GM12878 (cell line): ENCODE results near the gene RIT1. TPM values are rescaled to one million over a fixed set of nuclear protein-coding genes. Genes with fewer than 3 reads are reported as not detected.
A peak's percentile ranks its signal among the peaks of the same experiment; 100 is the strongest.

Experiments
- ATAC-seq: fragments of 200-7000 bp; cut with Tn5 transposase; 3 replicates; pipeline ENCODE4 v1.9.1; 2020; ENCODE audit warnings: mild to moderate bottlenecking, moderate library complexity
- BruUV-seq: library from RNA; stranded (reverse); fragments of 400-500 nt; replicated peaks from 2 replicates; lab custom pipeline; 2021; lab: Mats Ljungman, UMichigan
- CTCF ChIA-PET: fragments of 300-600 bp; sonication (Branson Sonifier 250); formaldehyde crosslinking; extraction: SDS; loops from one replicate; lab custom pipeline; 2021; ENCODE audit warnings: inconsistent platforms; lab: Yijun Ruan, JAX
- POLR2A ChIA-PET: fragments of 350-600 bp; formaldehyde crosslinking; extraction: SDS; loops from one replicate; lab custom pipeline; 2021; ENCODE audit warnings: inconsistent platforms; lab: Charles Lee
- RAD21 ChIA-PET: fragments of 300-600 bp; sonication (Branson Sonifier 250); formaldehyde crosslinking; loops from one replicate; lab custom pipeline; 2023; ENCODE audit warnings: antibody characterized with exemption; ENCODE audit not compliant: unreplicated experiment; lab: Charles Lee
- SMC1A ChIA-PET: fragments of 300-600 bp; sonication (Branson Sonifier 250); formaldehyde crosslinking; loops from one replicate; lab custom pipeline; 2023; ENCODE audit not compliant: unreplicated experiment, uncharacterized antibody; lab: Charles Lee
- DNase-seq: peaks from one replicate; pipeline ENCODE4 v3.0.0-alpha.2; 2011; ENCODE audit warnings: low read depth, low spot score
- FAIRE-seq: peaks from 3 replicates; lab custom pipeline; 2011; peaks lifted over from hg19 to GRCh38; lab: Jason Lieb, UNC
- H2AFZ ChIP-seq: 2 replicates; pipeline ENCODE4 v1.6.0; 2011; ENCODE audit warnings: low read depth, low read length, control low read depth; ENCODE audit not compliant: control insufficient read depth
- H3K27ac ChIP-seq: 2 replicates; pipeline ENCODE4 v1.5.1; 2011; ENCODE audit warnings: control low read depth; ENCODE audit not compliant: control insufficient read depth, insufficient read depth
- H3K27me3 ChIP-seq, 2 experiments: replicated peaks in 1 of 2; 2 replicates each; pipeline versions ENCODE4 v1.6.0 to v1.6.1; 2011; ENCODE audit warnings: low read length in 1 of 2; ENCODE audit not compliant: control insufficient read depth in 2 of 2, insufficient read depth in 2 of 2
- H3K36me3 ChIP-seq, 2 experiments: 2 replicates each; pipeline ENCODE4 v1.5.1; 2011; ENCODE audit warnings: low read length in 1 of 2; ENCODE audit not compliant: control insufficient read depth in 2 of 2, insufficient read depth in 2 of 2
- H3K4me1 ChIP-seq: 2 replicates; pipeline ENCODE4 v1.6.1; 2011; ENCODE audit warnings: mild to moderate bottlenecking, low read length, moderate library complexity, mixed read lengths; ENCODE audit not compliant: control insufficient read depth, insufficient read depth
- H3K4me2 ChIP-seq: 2 replicates; pipeline ENCODE4 v1.6.0; 2011; ENCODE audit warnings: control low read depth; ENCODE audit not compliant: control insufficient read depth, insufficient read depth
- H3K4me3 ChIP-seq: fragments of 200-600 bp; sonication (generic); 2 replicates; pipeline ENCODE4 v1.5.1; 2016
- H3K79me2 ChIP-seq: 2 replicates; pipeline ENCODE4 v1.6.0; 2011; ENCODE audit warnings: low read length; ENCODE audit not compliant: control insufficient read depth, insufficient read depth
- H3K9ac ChIP-seq: 2 replicates; pipeline ENCODE4 v1.8.0; 2011; ENCODE audit warnings: low read length, control low read depth, mixed read lengths; ENCODE audit not compliant: control insufficient read depth, insufficient read depth
- H3K9me3 ChIP-seq: replicated peaks from 3 replicates; pipeline ENCODE4 v1.5.1; 2011; ENCODE audit warnings: mild to moderate bottlenecking, low read length; ENCODE audit not compliant: control insufficient read depth, insufficient read depth
- H4K20me1 ChIP-seq: 2 replicates; pipeline ENCODE4 v1.6.0; 2011; ENCODE audit not compliant: control insufficient read depth, insufficient read depth
- ASH2L ChIP-seq: fragments of 300-600, 200-600 bp; sonication (generic); IDR thresholded peaks from 2 replicates; pipeline ENCODE4 v1.6.1; 2017; ENCODE audit warnings: low read depth, mild to moderate bottlenecking, borderline replicate concordance
- BCL11A ChIP-seq: IDR thresholded peaks from 2 replicates; pipeline ENCODE4 v1.6.1; 2011; ENCODE audit warnings: low read depth, low read length
- CREB1 ChIP-seq: IDR thresholded peaks from 2 replicates; pipeline ENCODE4 v1.6.1; 2012; ENCODE audit warnings: low read depth, mild to moderate bottlenecking, inconsistent platforms
- DPF2 ChIP-seq: fragments of 450-650 bp; IDR thresholded peaks from 2 replicates; pipeline ENCODE4 v1.6.1; 2017; ENCODE audit warnings: mild to moderate bottlenecking
- EED ChIP-seq: sonication (generic); IDR thresholded peaks from 2 replicates; pipeline ENCODE4 v1.6.1; 2016; ENCODE audit warnings: antibody characterized with exemption, low read depth
- ELK1 ChIP-seq: IDR thresholded peaks from 2 replicates; pipeline ENCODE4 v1.6.1; 2012; ENCODE audit warnings: low read depth, low read length, improper control_type of control experiment
- ESRRA ChIP-seq: IDR thresholded peaks from 2 replicates; pipeline ENCODE4 v1.6.1; 2012; ENCODE audit warnings: mild to moderate bottlenecking, low read length, improper control_type of control experiment
- EZH2 ChIP-seq: IDR thresholded peaks from 2 replicates; pipeline ENCODE4 v1.6.1; 2012; ENCODE audit warnings: low read depth, mild to moderate bottlenecking, control low read depth, inconsistent platforms, low read length, borderline replicate concordance; ENCODE audit not compliant: control insufficient read depth
- HDAC2 ChIP-seq: fragments of 200-600 bp; sonication (generic); IDR thresholded peaks from 2 replicates; pipeline ENCODE4 v1.6.1; 2017
- NR2C1 ChIP-seq: fragments of 450-650 bp; IDR thresholded peaks from 2 replicates; pipeline ENCODE4 v1.6.1; 2017; ENCODE audit warnings: antibody characterized with exemption, mild to moderate bottlenecking, moderate library complexity
- NR2F1 ChIP-seq: fragments of 450-650 bp; conservative IDR thresholded peaks from 2 replicates; pipeline ENCODE4 v1.6.1; 2017; ENCODE audit warnings: mild to moderate bottlenecking
- RAD21 ChIP-seq: IDR thresholded peaks from 2 replicates; pipeline ENCODE4 v1.6.1; 2011; ENCODE audit warnings: mild to moderate bottlenecking, low read depth, low read length, moderate library complexity; ENCODE audit not compliant: insufficient read depth
- RUNX3 ChIP-seq: IDR thresholded peaks from 2 replicates; pipeline ENCODE4 v1.6.1; 2012; ENCODE audit warnings: low read length, inconsistent platforms
- ZBTB11 ChIP-seq: fragments of 450-650 bp; formaldehyde crosslinking; IDR thresholded peaks from 2 replicates; pipeline ENCODE4 v1.5.0; 2022; ENCODE audit warnings: mild to moderate bottlenecking, missing genetic modification characterization
- WGBS: methylation state at CpG from one replicate; pipeline ENCODE4 v1.1.6; 2016; ENCODE audit warnings: low lambda C conversion rate; ENCODE audit not compliant: insufficient replicate concordance, insufficient coverage; ENCODE audit errors: missing lambda C conversion rate; 5-methylcytosine and 5-hydroxymethylcytosine counted together
- in situ Hi-C: fragments of 300-500 bp; cut with MboI; formaldehyde crosslinking; loops from 9 replicates; pipeline ENCODE4 v1.14.3; 2018; ENCODE audit warnings: mixed read lengths
- intact Hi-C: fragments of 100-400 bp; cut with micrococcal nuclease; formaldehyde crosslinking; loops from one replicate; pipeline ENCODE4 v1.14.2; 2022; ENCODE audit not compliant: unreplicated experiment
- polyA plus RNA-seq, 11 experiments: library from polyadenylated mRNA; depleted of rRNA in 4 of 11; unstranded in 6 of 11; stranded (reverse) in 5 of 11; fragments of >200 nt; fragmentation: Nextera tagmentation in 4 of 11; fragmentation: Illumina TruSeq in 1 of 11; extraction: Ambion mirVana in 4 of 11; extraction: Trizol in 1 of 11; gene quantifications; 1 replicate in 1 of 11; 2 replicates in 10 of 11; pipeline versions ENCODE4 v1.2.1 to v1.2.3, GENCODE V29; 2011 to 2016; ENCODE audit warnings: inconsistent platforms in 2 of 11, missing spikeins in 2 of 11, low read depth in 1 of 11
- total RNA-seq, 4 experiments: library from RNA; depleted of rRNA in 3 of 4; stranded (reverse); fragments of >200 nt in 3 of 4; fragmentation: Illumina TruSeq in 1 of 4; extraction: Trizol in 1 of 4; gene quantifications; 2 replicates each; pipeline versions ENCODE4 v1.2.1 to v1.2.3, GENCODE V29; 2013 to 2021
- TF ChIP-seq, protein P1 (sequence below): IDR thresholded peaks from 2 replicates; pipeline ENCODE4 v1.6.1; 2012; ENCODE audit warnings: low read length, inconsistent platforms

The RIT1 gene
- total and polyA plus RNA-seq, 10 of the 15 experiments (the other 5 are each of a cell fraction or from before 2014, with no cell fraction given): 6.8 to 61.5 (median 13.7) TPM

DNA sequence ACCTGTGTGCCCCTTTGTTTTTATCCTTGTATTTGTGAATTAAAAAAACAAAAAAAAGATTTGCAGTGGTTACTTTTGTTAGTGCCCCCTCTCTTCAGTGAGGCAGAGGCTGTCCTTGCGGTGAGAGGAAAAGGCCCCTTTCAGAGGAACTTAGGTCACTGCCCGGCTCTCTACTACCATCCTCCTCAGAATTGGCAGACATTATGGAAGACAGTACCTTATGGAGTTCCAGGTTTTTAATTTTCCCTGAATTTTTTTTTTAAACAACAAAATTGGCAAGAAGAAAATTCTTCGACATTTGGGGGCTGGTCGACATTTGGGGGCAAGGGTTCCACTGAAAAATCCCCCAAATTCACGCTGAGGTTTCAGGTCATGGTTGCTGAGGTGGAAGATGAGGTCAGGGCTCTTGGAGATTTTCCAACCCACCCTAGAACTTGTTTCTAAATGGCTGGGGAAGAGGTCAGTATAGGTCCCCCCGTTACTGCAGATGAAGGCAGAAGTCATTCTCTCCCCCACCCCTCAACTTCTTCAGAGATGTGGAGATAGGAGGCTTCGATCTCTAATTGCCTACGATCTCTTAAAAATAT, 35.6 kb upstream of the RIT1 start:
- BruUV-seq: no TSS peak
- TF ChIP-seq ESRRA (no peak), ASH2L (no peak), RUNX3 (peak; percentile 65), EZH2 (no peak), EED (no peak), ZBTB11 (no peak), RAD21 (no peak), CREB1 (peak; percentile 12; the same call in 1 of the 2 replicates), NR2C1 (no peak), BCL11A (0 out of 2 replicates have a peak, but pooled peaks have one; percentile 16), DPF2 (no peak), HDAC2 (no peak), NR2F1 (0 out of 2 replicates have a peak, but pooled peaks have one; percentile 10), ELK1 (no peak)
- TF ChIP-seq, protein P1, sequence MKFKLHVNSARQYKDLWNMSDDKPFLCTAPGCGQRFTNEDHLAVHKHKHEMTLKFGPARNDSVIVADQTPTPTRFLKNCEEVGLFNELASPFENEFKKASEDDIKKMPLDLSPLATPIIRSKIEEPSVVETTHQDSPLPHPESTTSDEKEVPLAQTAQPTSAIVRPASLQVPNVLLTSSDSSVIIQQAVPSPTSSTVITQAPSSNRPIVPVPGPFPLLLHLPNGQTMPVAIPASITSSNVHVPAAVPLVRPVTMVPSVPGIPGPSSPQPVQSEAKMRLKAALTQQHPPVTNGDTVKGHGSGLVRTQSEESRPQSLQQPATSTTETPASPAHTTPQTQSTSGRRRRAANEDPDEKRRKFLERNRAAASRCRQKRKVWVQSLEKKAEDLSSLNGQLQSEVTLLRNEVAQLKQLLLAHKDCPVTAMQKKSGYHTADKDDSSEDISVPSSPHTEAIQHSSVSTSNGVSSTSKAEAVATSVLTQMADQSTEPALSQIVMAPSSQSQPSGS: peak; percentile 79

More for the DNA sequence above, 35.6 kb upstream of the RIT1 start:
- peak overlapping the region; percentile 79 for H3K27ac ChIP-seq
- WGBS: 24% methylated on average over 8 of the region's 8 CpGs
- H3K27me3 ChIP-seq: no peaks in the 10 kb centered on the region
- no peak overlapping the region for H2AFZ ChIP-seq
- CTCF ChIA-PET: interaction anchor here (1.0 to 5.0 kb wide), 13 partner anchors 9 to 150 kb away, joined by 3 to 44 read pairs (median 7); partner anchors contain the start of gene ARHGEF2
- SMC1A ChIA-PET: interaction anchor here (1.1 to 5.1 kb wide), 9 partner anchors 8 to 86 kb away, joined by 4 to 133 read pairs (median 11); partner anchors contain the start of genes ARHGEF2, KHDC4 and SYT11
- POLR2A ChIA-PET: interaction anchor here (0.6 to 10.8 kb wide), 7 partner anchors 10 to 341 kb away, joined by 4 to 273 read pairs (median 7); partner anchors contain the start of genes ARHGEF2, KHDC4 and SYT11
- peak overlapping the region; percentile 12 for H3K4me3 ChIP-seq
- DNase-seq: no peak
- peaks cover 26 to 27% of the 10 kb centered on the region in 2 experiments; a peak in 3 of 4 replicates for H3K36me3 ChIP-seq
- no peaks in the 10 kb centered on the region for H3K9me3 ChIP-seq
- in situ Hi-C loops (no loop called here), intact Hi-C loops (loop anchor here (2.0 kb wide), 1 partner anchor 30 kb away; no protein-coding TSS in a partner anchor)
- RAD21 ChIA-PET: interaction anchor here (0.7 to 4.4 kb wide), 15 partner anchors 9 to 180 kb away, joined by 3 to 130 read pairs (median 4); partner anchors contain the start of genes ARHGEF2 and KHDC4
- peak overlapping the region; percentile 27; the same call in 1 of the 2 replicates for H3K9ac ChIP-seq
- peak; percentile 49 for ATAC-seq
- FAIRE-seq: no peak
- H3K4me2 ChIP-seq: peak overlapping the region; percentile 97
- H4K20me1 ChIP-seq: no peaks in the 10 kb centered on the region
- no peaks in the 10 kb centered on the region for H3K79me2 ChIP-seq
- peaks cover 50% of the 10 kb centered on the region for H3K4me1 ChIP-seq
